HepG2 (cell line): ENCODE results near the gene CDO1. TPM values are rescaled to one million over a fixed set of nuclear protein-coding genes. Genes with fewer than 3 reads are reported as not detected.

Source experiments
- ARNT2 ChIP-seq: sonication (generic); formaldehyde crosslinking; IDR thresholded peaks from 2 replicates; pipeline ENCODE4 v1.8.0; 2022; ENCODE audit warnings: mild to moderate bottlenecking, low read depth, missing genetic modification reagents, moderate library complexity
- ATF7 ChIP-seq, 2 experiments: fragments of 450-650 bp in 1 of 2; sonication (generic) in 1 of 2; formaldehyde crosslinking in 1 of 2; IDR thresholded peaks; 2 replicates each; pipeline versions ENCODE4 v1.4.0 to v1.6.1; 2016 to 2020; ENCODE audit warnings: antibody characterized with exemption in 1 of 2, mild to moderate bottlenecking in 1 of 2, missing genetic modification reagents in 1 of 2
- ATM ChIP-seq: fragments of 450-650 bp; IDR thresholded peaks from 2 replicates; pipeline ENCODE4 v1.7.1; 2017; ENCODE audit warnings: mild to moderate bottlenecking, borderline replicate concordance
- FOSL1 ChIP-seq: sonication (generic); formaldehyde crosslinking; IDR thresholded peaks from 2 replicates; pipeline ENCODE4 v1.9.0; 2021; ENCODE audit warnings: missing genetic modification reagents, borderline replicate concordance
- MEF2D ChIP-seq: sonication (generic); formaldehyde crosslinking; IDR thresholded peaks from 2 replicates; pipeline ENCODE4 v1.5.1; 2020; ENCODE audit warnings: mild to moderate bottlenecking, missing genetic modification reagents
- NFIC ChIP-seq: IDR thresholded peaks from 2 replicates; pipeline ENCODE4 v1.6.1; 2012; ENCODE audit warnings: mild to moderate bottlenecking, low read length, inconsistent platforms
- NFYB ChIP-seq: sonication (generic); formaldehyde crosslinking; IDR thresholded peaks from 2 replicates; pipeline ENCODE4 v1.4.0; 2020; ENCODE audit warnings: missing genetic modification reagents
- RFX5 ChIP-seq: IDR thresholded peaks from 2 replicates; pipeline ENCODE4 v1.6.1; 2011; ENCODE audit warnings: low read depth, low read length, improper control_type of control experiment
- ZBTB7B ChIP-seq: sonication (generic); formaldehyde crosslinking; IDR thresholded peaks from 2 replicates; pipeline ENCODE4 v1.4.0; 2020; ENCODE audit warnings: missing genetic modification reagents
- ZFP62 ChIP-seq: sonication (generic); formaldehyde crosslinking; IDR thresholded peaks from 2 replicates; pipeline ENCODE4 v1.4.0; 2020; ENCODE audit warnings: missing genetic modification reagents
- ZFYVE20 ChIP-seq: sonication (generic); formaldehyde crosslinking; IDR thresholded peaks from 2 replicates; pipeline ENCODE4 v1.8.0; 2023; ENCODE audit warnings: low read depth, mild to moderate bottlenecking, moderate library complexity, missing genetic modification reagents, borderline replicate concordance
- ZNF251 ChIP-seq: sonication (generic); formaldehyde crosslinking; IDR thresholded peaks from 2 replicates; pipeline ENCODE4 v1.9.0; 2021; ENCODE audit warnings: mild to moderate bottlenecking, missing genetic modification reagents
- ZNF691 ChIP-seq: sonication (generic); formaldehyde crosslinking; IDR thresholded peaks from 2 replicates; pipeline ENCODE4 v1.4.0; 2020; ENCODE audit warnings: missing genetic modification reagents, low read depth, mild to moderate bottlenecking, borderline replicate concordance
- ZNF737 ChIP-seq: sonication (generic); formaldehyde crosslinking; IDR thresholded peaks from 2 replicates; pipeline ENCODE4 v1.5.0; 2020; ENCODE audit warnings: missing genetic modification reagents, mild to moderate bottlenecking, borderline replicate concordance
- polyA plus RNA-seq, 8 experiments: library from polyadenylated mRNA; depleted of rRNA in 3 of 8; stranded (reverse) in 7 of 8; unstranded in 1 of 8; fragments of >200 nt; fragmentation: Illumina TruSeq in 4 of 8; extraction: Trizol in 4 of 8; gene quantifications; 2 replicates each; pipeline versions ENCODE4 v1.2.1 to v1.2.3, GENCODE V29; 2011 to 2016; ENCODE audit warnings: low read depth in 4 of 8, missing spikeins in 1 of 8, mixed read lengths in 1 of 8; ENCODE audit not compliant: insufficient read depth in 1 of 8
- total RNA-seq, 5 experiments: library from RNA; depleted of rRNA; stranded (reverse); fragments of >200 nt; fragmentation: Illumina TruSeq; extraction: Trizol; gene quantifications; 2 replicates each; pipeline ENCODE4 v1.2.3, GENCODE V29; 2016; ENCODE audit warnings: low read depth in 1 of 5
- TF ChIP-seq, protein P1 (sequence below): sonication (generic); formaldehyde crosslinking; IDR thresholded peaks from 2 replicates; pipeline ENCODE4 v1.5.1; 2020; ENCODE audit warnings: missing genetic modification reagents, mild to moderate bottlenecking, borderline replicate concordance

Gene CDO1
- total and polyA plus RNA-seq, 2 of the 13 experiments (the other 11 are each of a cell fraction or from before 2014, with no cell fraction given) = 3.2 to 4.4 TPM

DNA sequence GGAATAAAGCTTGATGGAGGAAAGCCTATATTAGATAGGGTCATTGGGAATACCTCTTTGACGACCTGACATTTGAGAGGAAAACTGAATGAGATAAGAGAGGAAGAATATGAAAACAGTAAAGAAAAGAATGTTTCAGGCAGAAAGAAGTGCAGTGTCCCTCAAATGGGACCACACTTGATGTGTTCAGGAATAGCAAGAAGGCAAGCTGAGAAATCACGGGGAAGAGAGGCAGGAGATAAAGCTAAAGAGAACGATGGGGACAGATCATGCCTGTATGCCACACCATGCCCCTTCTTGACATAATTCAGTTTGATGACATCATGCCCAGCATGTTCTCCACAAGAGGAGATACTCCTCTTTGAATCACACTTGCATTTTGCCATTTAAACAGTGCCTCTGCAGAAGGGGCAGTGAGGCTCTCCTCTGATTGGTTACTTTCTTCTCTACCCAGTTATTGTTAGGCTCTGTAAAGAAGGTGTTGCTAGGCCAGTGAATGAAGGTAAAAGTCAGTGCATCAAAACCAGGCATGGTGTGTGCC lies 32.9 kb upstream of the CDO1 start (continued):
- TF ChIP-seq ATF7 (IDR thresholded peaks at IDR 0.05) (peak; percentile 85), ATF7 (CRISPR knock-in tag; IDR thresholded peaks at IDR 0.05) (no peak), ZFP62 (CRISPR knock-in tag) (no peak), NFYB (CRISPR knock-in tag) (no peak), NFIC (no peak), ZFYVE20 (CRISPR knock-in tag) (no peak), ARNT2 (CRISPR knock-in tag) (no peak), ZNF251 (no peak), ZBTB7B (CRISPR knock-in tag) (no peak), RFX5 (peak; percentile 46; the same call in 1 of the 2 replicates), ZNF737 (CRISPR knock-in tag) (no peak), ZNF691 (CRISPR knock-in tag) (no peak), MEF2D (CRISPR knock-in tag) (no peak), ATM (no peak), FOSL1 (no peak)
- TF ChIP-seq, protein P1, sequence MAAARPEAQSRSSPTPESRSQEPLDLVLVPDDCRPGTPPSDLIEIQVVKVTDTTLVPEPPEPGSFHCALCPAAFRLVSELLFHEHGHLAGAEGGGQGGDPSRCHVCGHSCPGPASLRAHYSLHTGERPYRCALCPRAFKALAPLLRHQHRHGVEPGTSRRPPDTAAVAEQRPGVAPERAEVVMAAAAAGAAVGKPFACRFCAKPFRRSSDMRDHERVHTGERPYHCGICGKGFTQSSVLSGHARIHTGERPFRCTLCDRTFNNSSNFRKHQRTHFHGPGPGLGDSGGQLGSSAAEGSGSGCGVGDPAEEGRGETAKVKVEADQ (CRISPR knock-in tag) = no peak
